Measurements from ENCODE around the gene MRPL58. TPM values are rescaled to one million over a fixed set of nuclear protein-coding genes. Genes with fewer than 3 reads are reported as not detected.
"Not testable (repeated sequence)": the region's sequence is repeated elsewhere in the genome, so short reads cannot be mapped to it uniquely, and the experiment has no call there.

MRPL58 gene
- total and polyA plus RNA-seq, 2 of the 8 experiments (the other 6 are each of a cell fraction or from before 2014, with no cell fraction given), result 43.6 to 49.1 TPM

DNA sequence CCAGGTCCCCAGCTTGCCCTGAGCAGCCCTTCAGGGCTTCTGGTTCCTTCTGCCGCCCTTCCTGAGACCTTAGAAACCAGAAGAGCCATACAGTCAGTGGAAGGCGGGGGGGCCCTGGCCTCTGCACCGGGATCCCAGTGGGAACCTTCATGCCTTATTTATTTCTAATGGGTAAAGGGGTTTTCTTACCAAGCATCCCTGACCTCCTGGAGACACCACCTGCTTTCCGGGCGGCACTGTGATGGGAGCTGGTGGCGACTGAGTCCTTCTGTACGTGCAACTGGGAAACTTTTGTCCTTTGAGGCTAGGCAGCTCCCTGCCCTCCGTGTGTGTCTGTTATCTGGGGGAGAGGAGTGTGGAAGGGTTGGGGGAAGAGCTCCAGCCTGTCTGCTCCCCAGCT, 7.2 kb upstream of the MRPL58 start (continued):
- TF ChIP-seq RNF2 (IDR thresholded peaks at IDR 0.05; ENCODE audit: borderline replicate concordance, low read depth, low read length, missing control alignments, poor library complexity, severe bottlenecking) (no peak), CTBP2 (IDR thresholded peaks at IDR 0.05; ENCODE audit: borderline replicate concordance, insufficient read depth, insufficient read length, low read length) (no peak), SIRT6 (IDR thresholded peaks at IDR 0.05; ENCODE audit: low read length) (no peak), FOSL1 (IDR thresholded peaks at IDR 0.05; ENCODE audit: insufficient read depth, low read depth, low read length) (no peak), TBP (IDR thresholded peaks at IDR 0.05; ENCODE audit: low read depth, low read length) (no peak), SIX5 (IDR thresholded peaks at IDR 0.05; ENCODE audit: low read depth, low read length) (no peak), BCL11A (IDR thresholded peaks at IDR 0.05; ENCODE audit: low read depth in 2 of 2, low read length in 2 of 2) (no peak), RBBP5 (IDR thresholded peaks at IDR 0.05; ENCODE audit: borderline replicate concordance, low read depth, low read length) (no peak), GABPA (IDR thresholded peaks at IDR 0.05; ENCODE audit: borderline replicate concordance, insufficient read depth, low read length) (no peak)

- not testable (repeated sequence) for H3K4ac ChIP-seq (replicated peaks; ENCODE audit: insufficient read length, low read depth, low read length); H3K9me3 ChIP-seq (ENCODE audit: insufficient read depth in 2 of 2, low read depth in 1 of 2, low read length in 1 of 2); H2AFZ ChIP-seq (ENCODE audit: low read length); H3K18ac ChIP-seq (ENCODE audit: extremely low read depth, low read length); FAIRE-seq; H2BK12ac ChIP-seq (ENCODE audit: low read depth, low read length); H3K23ac ChIP-seq (ENCODE audit: insufficient read length); H3K27me3 ChIP-seq (replicated peaks in 1 of 4; ENCODE audit: control insufficient read depth in 3 of 4, extremely low read depth in 1 of 4, insufficient read depth in 3 of 4, low read length in 3 of 4); H2BK120ac ChIP-seq (replicated peaks; ENCODE audit: low read depth, low read length); H4K91ac ChIP-seq (replicated peaks; ENCODE audit: insufficient read length, low read length); H3K56ac ChIP-seq (replicated peaks; ENCODE audit: insufficient read length, low read depth, low read length); H2BK5ac ChIP-seq (ENCODE audit: low read depth, low read length); H3K14ac ChIP-seq (ENCODE audit: insufficient read length); H3K4me3 ChIP-seq (ENCODE audit: extremely low read depth in 1 of 4, insufficient read depth in 2 of 4, low read depth in 3 of 4, low read length in 4 of 4); H3K4me2 ChIP-seq (ENCODE audit: insufficient read depth in 1 of 2, low read depth in 2 of 2, low read length in 2 of 2); H2BK15ac ChIP-seq (ENCODE audit: low read length); H2BK20ac ChIP-seq (ENCODE audit: low read length); H2AK5ac ChIP-seq (ENCODE audit: low read depth, low read length); H3K27ac ChIP-seq (ENCODE audit: low read depth, low read length); H3K23me2 ChIP-seq (ENCODE audit: low read depth, low read length); H4K20me1 ChIP-seq (replicated peaks in 1 of 2; ENCODE audit: control insufficient read depth in 1 of 2, insufficient read depth in 2 of 2, low read length in 2 of 2); H4K5ac ChIP-seq (ENCODE audit: insufficient read length, low read depth, low read length); H4K8ac ChIP-seq (ENCODE audit: extremely low read depth, insufficient read depth, low read length); DNase-seq (ENCODE audit: low read depth in 1 of 2, low spot score in 2 of 2); H3K79me2 ChIP-seq (ENCODE audit: control insufficient read depth in 1 of 2, insufficient read depth in 2 of 2, low read length in 2 of 2); H3K9ac ChIP-seq (replicated peaks in 1 of 4; ENCODE audit: extremely low read depth in 1 of 4, low read depth in 3 of 4, low read length in 3 of 4); H3K4me1 ChIP-seq (replicated peaks in 1 of 4; ENCODE audit: control insufficient read depth in 3 of 4, insufficient read depth in 4 of 4, low read length in 3 of 4); H3K79me1 ChIP-seq (ENCODE audit: low read depth, low read length)
- 96% methylated on average over 6 of the region's 6 CpGs; no CpG with 5 or more reads in 1 of the 2 experiments for WGBS, 2 experiments (ENCODE audit: extremely low coverage in 1 of 2, insufficient coverage in 1 of 2, insufficient read length in 1 of 2, insufficient replicate concordance in 2 of 2, low coverage in 1 of 2, low lambda C conversion rate in 2 of 2, missing lambda C conversion rate in 1 of 2)
- H3K36me3 ChIP-seq (ENCODE audit: control insufficient read depth in 2 of 4, insufficient read depth in 4 of 4, low read length in 3 of 4), result peaks cover 4 to 28% (median 18%) of the 10 kb centered on the region in 4 experiments; a peak in 5 of 8 replicates
- CTCF ChIA-PET (ENCODE audit: partially characterized antibody), result interaction anchor here (0.9 to 20.3 kb wide), 7 partner anchors 11 to 44 kb away, joined by 3 to 345 read pairs (median 6); partner anchors contain the start of gene CDR2L
- POLR2A ChIA-PET (ENCODE audit: partially characterized antibody), result interaction anchor here (1.1 kb wide), 1 partner anchor 11 kb away, joined by 3 read pairs; no protein-coding TSS in a partner anchor
These were observed 6.4 kb upstream of the MRPL58 start for GRCh38 chr17:75006084-75006483.
